Lung (tissue), 12 donors: ENCODE results near the gene PEX16. TPM values are rescaled to one million over a fixed set of nuclear protein-coding genes. Genes with fewer than 3 reads are reported as not detected.

ENCODE experiments used
- ATAC-seq: fragments of 200-7000 bp; cut with Tn5 transposase; one replicate; pipeline ENCODE4 v1.9.1; 2020; ENCODE audit warnings: moderate number of reproducible peaks; ENCODE audit not compliant: insufficient read depth, low FRiP score
- DNase-seq, 3 donors: peaks; one replicate each; pipeline ENCODE4 v3.0.0-alpha.2; 2013 to 2017
- H3K27ac ChIP-seq, 2 donors: one replicate each; pipeline ENCODE4 v1.5.1; 2013; ENCODE audit warnings: mild to moderate bottlenecking in 2 of 2, moderate library complexity in 2 of 2, control low read depth in 1 of 2, inconsistent platforms in 1 of 2, low read depth in 1 of 2, low read length in 1 of 2
- H3K27me3 ChIP-seq, 3 donors: one replicate each; pipeline ENCODE4 v1.5.1; 2013; ENCODE audit warnings: low read length in 2 of 3; ENCODE audit not compliant: control insufficient read depth in 3 of 3, insufficient read depth in 3 of 3
- H3K36me3 ChIP-seq, 4 donors: one replicate each; pipeline ENCODE4 v1.5.1; 2013; ENCODE audit warnings: low read length in 4 of 4, mild to moderate bottlenecking in 1 of 4, moderate library complexity in 1 of 4; ENCODE audit not compliant: control insufficient read depth in 4 of 4, insufficient read depth in 4 of 4
- H3K4me1 ChIP-seq, 5 donors: one replicate each; pipeline ENCODE4 v1.5.1; 2013; ENCODE audit warnings: low read length in 5 of 5, mild to moderate bottlenecking in 2 of 5, moderate library complexity in 1 of 5; ENCODE audit not compliant: control insufficient read depth in 5 of 5, insufficient read depth in 5 of 5
- H3K4me3 ChIP-seq: one replicate; pipeline ENCODE4 v1.5.1; 2013; ENCODE audit warnings: mild to moderate bottlenecking, control low read depth, moderate library complexity
- H3K9ac ChIP-seq, 2 donors: one replicate each; pipeline ENCODE4 v1.5.1; 2013; ENCODE audit warnings: low read length in 2 of 2, control low read depth in 1 of 2; ENCODE audit not compliant: insufficient read depth in 1 of 2
- H3K9me3 ChIP-seq, 4 donors: one replicate each; pipeline ENCODE4 v1.5.1; 2013; ENCODE audit warnings: low read length in 3 of 4, mild to moderate bottlenecking in 1 of 4, moderate library complexity in 1 of 4; ENCODE audit not compliant: control insufficient read depth in 4 of 4, insufficient read depth in 3 of 4
- CTCF ChIP-seq: IDR thresholded peaks from 2 replicates; pipeline ENCODE4 v1.5.1; 2012; ENCODE audit warnings: mild to moderate bottlenecking; ENCODE audit errors: control extremely low read depth, extremely low read depth
- WGBS, 2 donors: extraction: QIAGEN DNeasy Blood & Tissue Kit; methylation state at CpG; one replicate each; pipeline ENCODE4 v1.1.7; 2013; 5-methylcytosine and 5-hydroxymethylcytosine counted together
- polyA plus RNA-seq, 2 donors: library from polyadenylated mRNA; stranded (reverse); fragments of 200-250 nt; gene quantifications; one replicate each; pipeline ENCODE4 v1.2.1, GENCODE V29; 2013
- total RNA-seq, 2 donors: library from RNA; depleted of rRNA in 1 of 2; stranded (reverse); fragments of >200 nt in 1 of 2; gene quantifications; one replicate each; pipeline ENCODE4 v1.2.1, GENCODE V29; 2014 to 2021
- donor health status: control.
- donor health status: control.
- donor health status: Bipolar disorder and iron deficiency.
- donor health status: healthy.
- donor health status: DM: yes; HTN: yes; CAD: no.

Gene PEX16
- total and polyA plus RNA-seq, 4 donors = 14.2 to 38.2 (median 35.8) TPM

- no peak for TF ChIP-seq CTCF
- no peak overlapping the region for H3K9ac ChIP-seq
- H3K36me3 ChIP-seq = no peaks in the 10 kb centered on the region
- H3K4me1 ChIP-seq = peaks cover 0 to 29% (median 4%) of the 10 kb centered on the region in 5 donors
- peak; percentile 74 to 85 (median 82) for DNase-seq
- peaks cover 0 to 18% (median 9%) of the 10 kb centered on the region in 3 donors for H3K27me3 ChIP-seq
- H3K4me3 ChIP-seq = no peak overlapping the region
- peak overlapping the region in 1 of 2 donors; percentile 85 for H3K27ac ChIP-seq
- WGBS, 2 donors = 33 to 41% methylated on average over 43 to 54 of the region's 54 CpGs
- peak; percentile 4 for ATAC-seq
- no peaks in the 10 kb centered on the region for H3K9me3 ChIP-seq
These were observed 4.1 kb upstream of the PEX16 start for GRCh38 chr11:45921561-45922424.

DNA sequence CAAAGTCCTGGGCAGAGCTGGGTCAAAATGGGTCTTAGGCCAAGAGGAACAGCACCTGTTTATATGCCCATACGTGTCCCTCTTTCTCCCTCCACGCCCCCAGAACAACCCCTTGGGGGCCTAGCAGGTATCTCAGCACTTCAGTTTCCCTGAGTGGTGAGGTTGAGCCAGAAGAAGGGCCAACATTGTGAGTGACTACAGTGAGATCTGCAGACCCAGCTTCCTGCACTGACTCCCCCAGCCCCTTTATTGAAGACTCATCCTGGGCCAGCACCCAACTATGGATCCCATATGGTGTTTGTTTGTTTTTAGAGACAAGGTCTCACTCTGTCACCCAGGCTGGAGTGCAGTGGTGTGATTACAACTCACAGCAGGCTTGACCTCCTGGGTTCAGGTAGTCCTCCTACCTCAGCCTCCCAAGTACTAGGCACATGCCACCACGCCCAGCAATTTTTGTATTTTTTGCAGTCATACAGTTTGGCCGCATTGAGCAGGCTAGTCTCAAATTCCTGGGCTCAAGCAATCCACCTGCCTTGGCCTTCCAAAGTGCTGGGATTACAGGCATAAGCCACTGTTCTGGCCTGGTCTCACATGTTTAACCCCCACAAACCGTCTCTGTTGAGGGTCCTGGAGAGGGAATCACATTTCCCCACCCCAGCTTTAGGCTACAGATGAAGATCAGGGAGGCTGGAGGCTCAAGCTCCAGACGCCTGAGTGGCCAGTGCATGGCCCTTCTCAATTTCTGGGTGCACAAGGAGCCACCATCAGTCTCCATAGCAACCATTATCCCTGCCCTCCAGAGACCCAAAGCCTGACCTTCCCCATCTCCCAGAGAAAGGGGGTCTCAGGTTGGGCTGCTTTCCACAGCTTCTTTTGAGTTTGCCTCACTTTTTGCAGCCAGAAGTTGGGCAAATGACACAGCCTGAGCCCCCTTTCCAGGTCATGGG is 3.1 kb upstream of the PEX16 start:
- peak overlapping the region in 1 of 2 donors; percentile 85 for H3K27ac ChIP-seq
- H3K4me1 ChIP-seq = peaks cover 0 to 31% (median 4%) of the 10 kb centered on the region in 5 donors
- H3K4me3 ChIP-seq = no peak overlapping the region
- H3K9ac ChIP-seq = no peak overlapping the region
- no peak for TF ChIP-seq CTCF
- DNase-seq = peak in 1 of 3 donors; percentile 9
- no peak for ATAC-seq
- no peaks in the 10 kb centered on the region for H3K9me3 ChIP-seq
- peaks cover 0 to 3% (median under 1%) of the 10 kb centered on the region in 4 donors for H3K36me3 ChIP-seq
- WGBS, 2 donors = 85 to 91% methylated on average over 6 of the region's 6 CpGs
- peaks cover 0 to 18% (median 9%) of the 10 kb centered on the region in 3 donors for H3K27me3 ChIP-seq

DNA sequence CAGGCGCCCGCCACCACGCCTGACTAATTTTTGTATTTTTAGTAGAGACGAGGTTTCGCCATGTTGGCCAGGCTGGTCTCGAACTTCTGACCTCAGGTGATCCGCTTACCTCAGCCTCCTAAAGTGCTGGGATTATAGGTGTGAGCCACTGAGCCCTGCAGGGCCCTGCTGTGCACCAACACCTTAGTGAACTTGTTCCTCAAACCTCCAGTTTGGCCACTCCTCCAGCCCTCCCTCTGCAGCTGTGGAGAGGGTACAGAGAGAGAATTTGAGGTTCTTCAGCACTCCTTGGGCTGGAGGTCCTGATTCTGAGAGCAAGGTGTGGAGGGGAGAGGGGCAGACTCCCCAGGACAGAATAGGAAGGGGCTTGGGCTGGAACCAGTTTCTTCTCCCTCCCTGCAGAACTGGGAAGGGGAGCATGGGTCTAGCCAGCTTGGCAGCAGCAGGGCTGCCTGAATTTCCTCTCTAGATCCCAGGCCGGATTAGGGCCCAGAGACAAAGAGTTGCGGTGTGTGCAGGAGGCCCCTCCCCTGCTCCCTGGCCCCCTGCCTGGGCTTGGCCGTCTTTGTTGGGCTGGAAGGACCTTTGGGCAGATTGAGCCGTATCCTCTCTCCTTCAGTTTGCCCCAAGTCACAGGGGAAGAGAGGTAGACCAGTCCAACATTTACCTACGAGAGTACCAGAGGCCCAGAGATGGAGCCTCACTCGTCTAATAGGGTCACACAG is 2.3 kb upstream of the PEX16 start:
- Histone ChIP-seq H3K27ac (no peak overlapping the region), H3K4me1 (peaks cover 0 to 31% (median 4%) of the 10 kb centered on the region in 5 donors)
- no peak for ATAC-seq

More for the DNA sequence above, 2.3 kb upstream of the PEX16 start:
- peaks cover 0 to 15% (median 8%) of the 10 kb centered on the region in 3 donors for H3K27me3 ChIP-seq
- H3K9me3 ChIP-seq = no peaks in the 10 kb centered on the region
- H3K36me3 ChIP-seq = peaks cover 0 to 8% (median 5%) of the 10 kb centered on the region in 4 donors
- no peak overlapping the region for H3K4me3 ChIP-seq
- H3K9ac ChIP-seq = no peak overlapping the region
- no peak for TF ChIP-seq CTCF
- DNase-seq = peak in 1 of 3 donors; percentile 9
- WGBS, 2 donors = 76 to 79% methylated on average over 13 of the region's 13 CpGs
